Chondrocyte (in vitro differentiated cells): ENCODE measurements around the gene FNDC11. TPM values are rescaled to one million over a fixed set of nuclear protein-coding genes. Genes with fewer than 3 reads are reported as not detected.

ENCODE experiments used
- DNase-seq: peaks from one replicate; pipeline ENCODE4 v3.0.0; 2021; ENCODE audit warnings: mixed read lengths, low spot score
- H3K27ac Mint-ChIP-seq: one replicate; pipeline ENCODE4 v1.8.0; 2021; ENCODE audit warnings: mild to moderate bottlenecking, moderate library complexity, mixed read lengths; ENCODE audit not compliant: unreplicated experiment
- H3K27me3 Mint-ChIP-seq: 2 replicates; pipeline ENCODE4 v1.8.0; 2021; ENCODE audit warnings: low read depth, mixed read lengths
- H3K36me3 Mint-ChIP-seq: 2 replicates; pipeline ENCODE4 v1.8.0; 2021; ENCODE audit warnings: low read depth, mixed read lengths
- H3K4me1 Mint-ChIP-seq: 2 replicates; pipeline ENCODE4 v1.8.0; 2021; ENCODE audit warnings: low read depth, mild to moderate bottlenecking, mixed read lengths
- H3K4me3 Mint-ChIP-seq: one replicate; pipeline ENCODE4 v1.8.0; 2021; ENCODE audit warnings: mild to moderate bottlenecking, moderate library complexity, mixed read lengths; ENCODE audit not compliant: unreplicated experiment
- H3K9me3 Mint-ChIP-seq: 2 replicates; pipeline ENCODE4 v1.8.0; 2021; ENCODE audit warnings: low read depth, mixed read lengths
- CTCF ChIP-seq: fragments of 200-600 bp; sonication (generic); IDR thresholded peaks from 2 replicates; pipeline ENCODE4 v1.5.0; 2021; ENCODE audit warnings: antibody characterized with exemption, mild to moderate bottlenecking, moderate library complexity
- total RNA-seq: library from RNA; stranded (reverse); gene quantifications from 3 replicates; pipeline ENCODE4 v1.2.1, GENCODE V29; 2021

The FNDC11 gene
- total RNA-seq, 1 donor from 2014 or later, result 0.25 TPM

- peaks cover 17% of the 10 kb centered on the region for H3K36me3 Mint-ChIP-seq
- H3K27ac Mint-ChIP-seq, result no peak overlapping the region
- no peaks in the 10 kb centered on the region for H3K4me1 Mint-ChIP-seq
These were observed 34.7 kb downstream of the FNDC11 start for GRCh38 chr20:63588641-63589041.

GRCh38 chr20:63589261-63590217 lies 35.6 kb downstream of the FNDC11 start:
- peak; percentile 85 for DNase-seq
- H3K4me3 Mint-ChIP-seq, result no peak overlapping the region

More at GRCh38 chr20:63588641-63589041, 34.7 kb downstream of the FNDC11 start:
- no peak for TF ChIP-seq CTCF
- peak; percentile 81 for DNase-seq
- no peak overlapping the region for H3K4me3 Mint-ChIP-seq
- no peaks in the 10 kb centered on the region for H3K27me3 Mint-ChIP-seq
- no peaks in the 10 kb centered on the region for H3K9me3 Mint-ChIP-seq

GRCh38 chr20:63590218-63591146 lies 36.5 kb downstream of the FNDC11 start:
- DNase-seq, result peak; percentile 92
- Mint-ChIP-seq H3K4me1 (no peaks in the 10 kb centered on the region), H3K9me3 (no peaks in the 10 kb centered on the region), H3K27me3 (no peaks in the 10 kb centered on the region), H3K36me3 (peaks cover 20% of the 10 kb centered on the region), H3K27ac (no peak overlapping the region), H3K4me3 (no peak overlapping the region)
- TF ChIP-seq CTCF, result no peak

More at GRCh38 chr20:63589261-63590217, 35.6 kb downstream of the FNDC11 start:
- Mint-ChIP-seq H3K27ac (no peak overlapping the region), H3K4me1 (no peaks in the 10 kb centered on the region), H3K9me3 (no peaks in the 10 kb centered on the region), H3K27me3 (no peaks in the 10 kb centered on the region), H3K36me3 (peaks cover 17% of the 10 kb centered on the region)
- no peak for TF ChIP-seq CTCF

- peaks cover 20% of the 10 kb centered on the region for H3K36me3 Mint-ChIP-seq
- no peak overlapping the region for H3K4me3 Mint-ChIP-seq
- H3K27me3 Mint-ChIP-seq, result no peaks in the 10 kb centered on the region
- H3K4me1 Mint-ChIP-seq, result no peaks in the 10 kb centered on the region
- no peaks in the 10 kb centered on the region for H3K9me3 Mint-ChIP-seq
- H3K27ac Mint-ChIP-seq, result no peak overlapping the region
- TF ChIP-seq CTCF, result no peak
- peak; percentile 22 for DNase-seq
These were observed 37.2 kb downstream of the FNDC11 start for GRCh38 chr20:63591147-63591533.

- no peak for TF ChIP-seq CTCF
- no peaks in the 10 kb centered on the region for H3K4me1 Mint-ChIP-seq
- H3K27ac Mint-ChIP-seq, result no peak overlapping the region
- peak; percentile 83 for DNase-seq
- H3K4me3 Mint-ChIP-seq, result no peak overlapping the region
- no peaks in the 10 kb centered on the region for H3K9me3 Mint-ChIP-seq
- no peaks in the 10 kb centered on the region for H3K27me3 Mint-ChIP-seq
- H3K36me3 Mint-ChIP-seq, result peaks cover 20% of the 10 kb centered on the region
These were observed 37.9 kb downstream of the FNDC11 start for GRCh38 chr20:63591786-63592355.
